NK-92 (cell line): ENCODE results near the gene PNMA3.
"Not testable (repeated sequence)": the region's sequence is repeated elsewhere in the genome, so short reads cannot be mapped to it uniquely, and the experiment has no call there.

Experiments
- DNase-seq: peaks from one replicate; lab custom pipeline; 2025; ENCODE audit not compliant: unreplicated experiment; lab: John Stamatoyannopoulos, UW

PNMA3 gene, protein sequence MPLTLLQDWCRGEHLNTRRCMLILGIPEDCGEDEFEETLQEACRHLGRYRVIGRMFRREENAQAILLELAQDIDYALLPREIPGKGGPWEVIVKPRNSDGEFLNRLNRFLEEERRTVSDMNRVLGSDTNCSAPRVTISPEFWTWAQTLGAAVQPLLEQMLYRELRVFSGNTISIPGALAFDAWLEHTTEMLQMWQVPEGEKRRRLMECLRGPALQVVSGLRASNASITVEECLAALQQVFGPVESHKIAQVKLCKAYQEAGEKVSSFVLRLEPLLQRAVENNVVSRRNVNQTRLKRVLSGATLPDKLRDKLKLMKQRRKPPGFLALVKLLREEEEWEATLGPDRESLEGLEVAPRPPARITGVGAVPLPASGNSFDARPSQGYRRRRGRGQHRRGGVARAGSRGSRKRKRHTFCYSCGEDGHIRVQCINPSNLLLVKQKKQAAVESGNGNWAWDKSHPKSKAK

DNA sequence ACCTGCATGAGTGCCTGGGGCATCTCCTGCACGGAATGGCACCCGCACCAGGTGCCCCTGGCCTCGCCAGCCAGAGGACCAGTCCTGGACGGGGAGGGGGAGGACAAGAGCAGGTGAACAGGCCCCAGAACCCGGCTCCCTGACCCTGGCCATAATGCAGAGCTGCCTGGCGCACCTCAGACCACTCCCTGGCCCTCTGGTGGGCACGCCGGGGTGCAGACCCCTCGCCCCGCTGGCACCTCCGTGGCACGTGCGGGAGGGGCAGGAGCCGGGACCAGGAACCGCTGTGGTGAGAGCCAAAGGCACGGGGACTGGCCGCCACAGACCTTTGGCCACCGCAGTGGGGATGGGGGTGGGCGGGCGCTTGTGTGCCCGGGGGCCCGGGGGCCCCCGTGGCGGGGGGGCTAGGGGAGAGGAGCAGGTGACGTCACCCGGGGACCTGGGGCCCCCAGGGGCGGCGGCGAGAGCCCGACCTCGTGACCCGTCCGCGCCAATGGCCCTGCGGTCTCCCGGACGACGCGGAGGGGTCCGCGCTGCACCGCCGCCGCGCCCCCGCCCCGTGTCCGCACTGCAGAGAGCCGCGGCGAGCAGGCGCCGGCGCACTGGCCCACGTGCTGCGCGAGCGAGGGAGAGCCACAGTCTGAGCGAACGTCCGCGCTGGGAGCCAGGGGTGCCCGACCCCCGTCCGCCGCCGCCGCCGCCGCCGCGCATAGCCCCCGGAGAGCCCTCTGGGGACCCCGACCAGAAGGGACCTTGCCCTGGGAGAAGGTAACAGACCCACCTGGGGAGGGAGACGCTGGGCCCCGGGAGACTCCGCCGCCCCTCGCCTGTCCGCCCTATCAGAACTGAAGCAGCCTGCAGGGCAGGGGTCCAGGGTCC lies at the start of gene PNMA3:
Gene PNMA3, plus strand, starts transcription at position 600 of the 879 bp plus-strand sequence. CDS start 586 bp downstream, outside the sequence.
- DNase-seq: no peak

DNA sequence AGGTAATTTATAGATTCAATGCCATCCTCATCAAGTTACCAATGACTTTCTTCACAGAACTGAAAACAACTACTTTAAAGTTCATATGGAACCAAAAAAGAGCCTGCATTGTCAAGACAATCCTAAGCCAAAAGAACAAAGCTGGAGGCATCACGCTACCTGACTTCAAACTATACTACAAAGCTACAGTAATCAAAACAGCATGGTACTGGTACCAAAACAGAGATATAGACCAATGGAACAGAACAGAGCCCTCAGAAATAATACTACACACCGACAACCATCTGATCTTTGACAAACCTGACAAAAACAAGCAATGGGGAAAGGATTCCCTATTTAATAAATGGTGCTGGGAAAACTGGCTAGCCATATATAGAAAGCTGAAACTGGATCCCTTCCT lies 39.1 kb upstream of the PNMA3 start:
- DNase-seq: not testable (repeated sequence)

DNA sequence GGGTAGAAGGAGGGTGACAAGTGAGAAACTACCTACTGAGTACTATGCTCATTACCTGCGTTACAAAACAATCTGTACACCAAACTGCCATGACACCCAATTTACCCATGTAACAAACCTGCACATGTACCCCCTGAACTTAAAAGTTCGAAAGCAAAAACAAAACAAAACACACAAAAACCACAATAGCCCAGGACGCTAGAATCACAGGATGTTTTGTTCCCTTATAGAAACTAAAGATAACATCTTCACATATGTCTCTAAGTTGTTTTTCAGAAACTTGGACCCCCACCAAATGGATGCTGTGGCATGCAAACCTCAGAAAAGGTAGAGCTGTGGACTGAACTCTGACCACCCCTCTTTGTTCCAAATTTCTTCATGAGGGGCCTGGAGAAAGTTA lies 37.1 kb upstream of the PNMA3 start:
- DNase-seq: no peak

DNA sequence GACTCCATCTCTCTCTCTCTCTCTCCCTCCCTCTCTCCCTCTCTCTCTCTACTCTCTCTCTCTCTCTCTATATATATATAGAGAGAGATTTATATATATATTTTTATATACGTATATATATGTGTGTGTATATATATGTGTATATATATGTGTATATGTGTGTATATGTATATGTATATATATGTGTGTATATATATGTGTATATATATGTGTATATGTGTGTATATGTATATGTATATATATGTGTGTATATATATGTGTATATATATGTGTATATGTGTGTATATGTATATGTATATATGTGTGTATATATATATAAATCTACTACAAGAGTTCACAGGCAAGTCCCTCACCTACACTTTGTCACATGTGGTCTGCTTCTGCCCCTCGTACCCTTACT lies 29.8 kb upstream of the PNMA3 start:
- DNase-seq: not testable (repeated sequence)

DNA sequence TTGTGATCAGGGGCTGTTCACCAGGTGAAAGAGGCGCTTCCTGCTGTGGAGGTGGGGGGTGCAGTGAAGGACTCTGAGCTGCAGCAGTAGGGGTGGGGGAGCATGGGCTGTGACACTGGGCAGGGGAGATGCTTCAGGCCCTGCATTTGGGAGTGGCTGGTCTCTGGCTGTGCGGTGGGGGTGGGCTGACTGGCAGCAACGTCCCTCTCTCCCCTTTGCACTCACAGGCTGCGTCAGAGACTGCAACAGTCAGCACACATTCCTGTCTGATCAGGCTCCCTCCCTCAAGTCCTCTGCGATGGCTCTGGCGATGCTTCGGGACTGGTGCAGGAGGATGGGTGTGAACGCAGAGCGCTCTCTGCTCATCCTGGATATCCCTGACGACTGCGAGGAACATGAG lies 27.8 kb upstream of the PNMA3 start:
- DNase-seq: not testable (repeated sequence)

DNA sequence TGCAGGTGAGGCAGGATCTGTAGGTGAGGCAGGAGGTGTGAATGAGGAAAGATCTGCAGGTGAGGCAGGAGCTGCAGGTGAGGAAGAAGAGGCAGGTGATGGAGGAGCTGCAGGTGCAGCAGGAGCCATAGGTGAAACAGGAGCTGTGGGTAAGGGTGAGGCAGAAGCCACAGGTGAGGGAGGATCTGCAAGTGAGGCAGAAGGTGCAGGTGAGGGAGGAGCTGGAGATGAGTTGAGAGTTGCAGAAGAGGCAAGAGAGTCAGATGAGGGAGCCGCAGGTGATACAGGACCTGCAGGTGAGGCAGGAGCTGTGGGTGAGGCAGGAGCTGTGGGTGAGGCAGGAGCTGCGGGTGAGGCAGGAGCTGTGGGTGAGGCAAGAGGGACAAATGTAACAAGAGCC lies 27.1 kb upstream of the PNMA3 start:
- DNase-seq: no peak

DNA sequence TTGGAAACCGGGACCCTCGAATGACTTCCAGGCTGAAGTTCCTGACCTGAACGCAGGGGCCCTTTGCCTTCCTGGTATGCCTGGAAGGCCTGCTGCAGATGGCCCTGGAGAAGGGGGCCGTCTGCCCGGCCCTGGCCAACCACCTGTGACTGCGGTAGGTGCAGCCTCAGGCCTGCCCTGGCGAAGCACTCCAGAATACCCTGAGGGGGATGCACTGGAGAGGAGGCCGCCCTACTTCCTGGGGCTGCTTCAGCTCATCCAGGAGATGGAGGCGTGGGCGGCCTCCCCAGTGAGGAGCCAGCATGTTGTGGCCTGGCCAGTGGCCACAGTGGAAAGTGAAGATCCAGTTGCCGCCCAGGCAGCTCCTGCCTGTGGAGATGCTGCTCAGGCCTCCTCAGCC lies 26.4 kb upstream of the PNMA3 start:
- no peak for DNase-seq

DNA sequence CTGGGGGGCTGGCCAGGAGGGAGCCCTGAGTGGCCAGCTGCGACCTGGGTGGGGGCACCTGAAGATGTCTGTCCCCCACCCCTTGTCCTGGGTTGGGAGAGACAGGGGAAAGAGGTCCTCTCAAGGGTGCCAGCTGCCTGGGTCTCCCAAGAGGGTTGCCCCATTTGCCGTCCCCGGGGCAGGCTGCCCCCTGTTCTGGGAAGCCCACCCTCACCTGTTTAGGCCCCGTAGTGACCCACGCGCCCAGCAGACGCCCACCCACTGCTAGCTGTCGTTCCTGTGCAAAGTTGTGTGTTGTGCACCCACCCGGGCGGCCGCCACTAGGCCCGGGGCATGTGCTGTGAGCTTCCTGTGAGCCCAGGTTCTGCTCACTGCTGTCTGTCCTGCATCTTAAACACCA lies 25.5 kb upstream of the PNMA3 start:
- no peak for DNase-seq

DNA sequence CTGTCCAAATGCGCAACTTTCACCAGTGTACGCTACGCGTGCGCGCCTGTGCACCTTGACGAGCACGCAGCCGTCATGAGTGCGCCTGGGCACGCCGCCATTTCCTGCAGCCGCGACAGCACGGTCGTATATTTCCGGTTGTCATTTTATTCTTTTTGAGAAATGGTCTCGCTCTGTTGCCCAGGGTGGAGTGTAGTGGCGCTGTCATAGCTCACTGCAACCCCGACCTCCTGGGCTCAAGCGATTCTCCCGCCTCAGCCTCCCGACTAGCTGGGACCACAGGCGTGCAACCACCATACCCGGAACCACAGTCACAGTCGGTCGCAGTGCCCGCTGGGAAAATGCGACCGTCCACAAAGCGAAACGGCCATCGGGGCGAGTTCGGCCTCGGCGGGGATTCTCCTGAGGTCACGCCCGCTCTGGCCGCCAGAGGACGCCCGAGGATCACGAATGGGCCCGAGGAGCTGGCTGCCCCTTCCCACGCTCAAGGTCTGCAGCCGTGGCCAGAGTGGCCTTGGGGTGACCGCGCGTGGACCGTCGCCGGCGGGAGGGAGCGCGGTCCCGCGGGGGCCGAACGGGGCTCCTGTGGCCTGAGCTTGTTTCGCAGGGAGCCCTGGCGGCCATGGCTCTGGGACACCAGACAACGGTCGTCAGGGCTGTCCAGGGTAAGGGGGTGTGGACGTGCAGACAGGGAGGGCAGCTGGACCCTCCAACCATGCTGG lies 23.7 kb upstream of the PNMA3 start:
- DNase-seq: no peak

DNA sequence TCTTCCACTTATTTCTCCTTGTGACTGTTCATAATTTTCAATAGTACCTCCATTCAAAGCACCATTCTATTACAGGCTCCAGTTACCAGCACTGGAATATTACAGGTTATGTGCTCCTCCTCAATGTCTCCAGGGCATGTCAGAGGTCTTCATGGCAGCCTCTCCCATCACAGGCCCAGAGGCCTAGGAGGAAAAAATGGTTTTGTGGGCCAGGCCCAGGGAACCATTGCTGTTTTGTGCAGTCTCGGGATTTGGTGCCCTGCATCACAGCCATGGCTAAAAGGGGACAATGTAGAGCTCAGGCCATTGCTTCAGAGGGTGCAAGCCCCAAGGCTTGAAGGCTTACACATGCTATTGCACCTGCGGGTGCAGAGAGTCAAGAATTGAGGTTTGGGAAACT lies 7.2 kb upstream of the PNMA3 start:
- no peak for DNase-seq

DNA sequence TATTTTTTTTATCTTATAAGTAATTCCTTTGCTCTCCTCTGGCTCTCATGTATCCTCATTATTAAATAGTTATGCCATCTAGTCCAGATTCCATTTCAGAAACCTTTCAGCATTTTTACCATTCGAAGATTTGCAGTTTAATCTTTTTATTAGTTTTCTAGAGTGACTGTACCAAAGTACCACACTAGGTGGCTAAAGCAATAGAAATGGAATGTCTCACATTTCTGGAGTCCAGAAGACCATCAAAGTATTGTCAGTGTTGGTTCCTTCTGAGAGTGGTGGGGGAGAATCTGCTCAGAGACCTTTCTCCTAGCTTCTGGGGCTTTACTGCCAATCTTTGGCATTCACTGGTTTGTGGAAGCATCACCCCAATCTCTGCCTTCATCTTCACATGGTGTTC lies 3.7 kb upstream of the PNMA3 start:
- no peak for DNase-seq

DNA sequence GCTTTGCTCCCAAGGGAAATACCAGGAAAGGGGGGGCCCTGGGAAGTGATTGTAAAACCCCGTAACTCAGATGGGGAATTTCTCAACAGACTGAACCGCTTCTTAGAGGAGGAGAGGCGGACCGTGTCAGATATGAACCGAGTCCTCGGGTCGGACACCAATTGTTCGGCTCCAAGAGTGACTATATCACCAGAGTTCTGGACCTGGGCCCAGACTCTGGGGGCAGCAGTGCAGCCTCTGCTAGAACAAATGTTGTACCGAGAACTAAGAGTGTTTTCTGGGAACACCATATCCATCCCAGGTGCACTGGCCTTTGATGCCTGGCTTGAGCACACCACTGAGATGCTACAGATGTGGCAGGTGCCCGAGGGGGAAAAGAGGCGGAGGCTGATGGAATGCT lies 1.0 kb downstream of the PNMA3 start:
- DNase-seq: no peak

DNA sequence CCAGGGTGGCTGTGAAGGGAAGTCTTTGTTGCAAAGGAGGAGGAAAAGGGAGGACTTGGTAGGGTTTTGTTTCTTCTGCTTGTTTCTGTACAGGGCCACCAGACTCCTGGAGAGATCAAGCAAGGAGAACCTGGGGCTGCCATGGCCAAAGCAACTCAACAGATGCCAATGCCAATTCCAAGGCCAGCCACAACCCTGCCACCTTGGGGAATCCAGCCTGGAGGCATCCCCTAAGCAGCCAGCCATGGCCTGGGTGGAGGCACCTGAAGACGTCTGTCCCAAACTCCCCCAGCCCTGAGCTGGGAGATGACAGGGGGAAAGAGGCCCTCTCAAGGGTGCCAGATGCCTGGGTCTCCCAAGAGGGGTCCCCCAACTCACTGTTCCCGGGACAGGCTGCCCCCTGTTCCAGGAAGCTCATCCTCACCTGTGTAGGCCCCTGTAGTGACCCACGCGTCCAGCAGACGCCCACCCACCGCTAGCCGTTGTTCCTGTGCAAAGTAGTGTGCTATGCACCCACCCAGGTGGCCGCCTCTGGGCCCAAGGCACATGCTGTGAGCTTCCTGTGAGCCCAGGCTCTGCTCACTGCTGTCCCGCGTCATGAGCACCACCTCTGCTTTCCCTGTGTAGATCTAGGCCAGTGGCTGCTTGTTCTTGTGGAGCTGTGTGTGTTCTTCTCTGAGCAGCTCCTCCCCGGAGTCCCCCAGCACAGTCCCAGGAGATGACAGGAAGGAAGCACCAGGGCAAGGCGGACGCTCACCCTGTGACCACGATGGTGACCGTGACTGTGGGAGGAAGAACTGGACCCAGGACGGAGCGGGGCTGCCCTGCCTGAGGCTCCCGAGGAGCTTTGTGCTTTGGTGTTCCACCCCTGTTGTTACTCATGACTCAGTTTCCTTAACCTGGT lies 3.2 kb downstream of the PNMA3 start:
- DNase-seq: no peak

DNA sequence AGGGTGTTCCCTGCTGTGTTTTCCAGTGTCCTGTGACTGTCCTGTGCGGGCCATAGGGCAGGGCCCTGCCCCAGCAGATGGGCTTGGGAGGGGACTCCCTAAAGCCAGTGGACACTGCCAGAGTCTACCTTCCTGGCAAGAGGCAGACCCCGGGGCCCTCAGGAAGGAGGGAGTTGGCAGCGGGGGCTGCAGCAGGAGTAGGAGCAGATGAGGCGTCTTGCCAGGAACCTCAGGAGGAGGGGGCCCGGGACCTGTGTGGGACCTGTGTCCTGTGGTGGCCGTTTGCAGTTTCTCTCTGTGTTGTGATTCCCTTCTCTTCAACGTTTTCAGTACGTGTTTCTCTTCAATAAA lies 3.8 kb downstream of the PNMA3 start:
- DNase-seq: no peak

DNA sequence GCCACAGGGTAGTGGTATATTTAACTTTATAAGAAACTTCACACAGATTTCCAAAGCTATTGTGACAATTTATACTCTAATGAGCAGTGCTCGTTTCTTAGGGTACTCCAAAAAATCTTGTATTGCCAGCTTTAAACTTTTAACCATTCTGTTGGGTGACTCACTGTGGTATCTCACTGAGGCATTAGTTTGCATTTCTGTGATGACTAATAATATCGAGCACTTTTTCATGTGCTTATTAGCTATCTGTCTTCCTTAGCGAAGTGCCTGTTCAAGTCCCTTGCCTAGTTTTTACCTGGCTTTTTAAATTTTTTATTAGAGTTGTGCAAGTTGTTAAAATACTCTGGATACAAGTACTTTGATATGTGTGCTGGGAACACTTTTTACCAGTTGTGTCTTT lies 5.5 kb downstream of the PNMA3 start:
- no peak for DNase-seq

DNA sequence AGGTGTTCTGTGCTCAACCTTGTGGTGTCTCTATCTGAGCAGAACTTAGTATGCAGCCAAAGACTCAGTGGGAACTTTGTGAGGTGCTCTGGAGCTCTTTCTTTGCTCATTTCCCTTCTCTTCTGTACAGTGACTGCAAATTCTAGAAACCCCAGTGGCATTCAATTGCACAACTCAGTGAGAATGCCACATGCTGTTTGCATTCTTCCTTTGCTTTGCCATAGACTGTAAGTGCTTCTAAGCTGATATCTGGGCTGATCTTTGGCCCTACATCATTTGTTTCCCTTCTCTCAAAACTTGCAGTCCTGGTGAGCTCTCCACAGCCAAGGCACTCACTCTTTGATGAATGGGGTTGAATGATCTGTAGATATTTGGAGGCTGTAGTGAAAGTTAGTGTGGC lies 7.0 kb downstream of the PNMA3 start:
- DNase-seq: no peak

DNA sequence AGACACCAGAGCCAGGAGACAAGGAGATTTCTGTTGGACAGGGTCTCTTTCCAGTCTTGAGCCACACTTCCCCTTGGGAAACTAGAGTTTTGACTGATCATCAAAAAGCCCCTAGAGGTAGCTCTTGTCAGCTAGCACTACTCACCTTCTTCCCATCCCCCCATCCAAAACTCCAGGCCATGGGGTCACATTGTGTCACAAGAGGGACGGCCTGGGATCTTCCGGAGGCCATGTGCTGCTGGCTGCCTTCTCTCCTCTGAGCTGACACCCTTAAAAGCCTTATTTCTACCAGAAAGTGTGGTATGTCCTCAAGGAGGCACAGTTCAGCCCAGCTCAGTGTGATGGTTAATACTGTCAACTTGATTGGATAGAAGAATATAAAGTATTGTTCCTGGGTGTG lies 7.8 kb downstream of the PNMA3 start:
- DNase-seq: no peak

DNA sequence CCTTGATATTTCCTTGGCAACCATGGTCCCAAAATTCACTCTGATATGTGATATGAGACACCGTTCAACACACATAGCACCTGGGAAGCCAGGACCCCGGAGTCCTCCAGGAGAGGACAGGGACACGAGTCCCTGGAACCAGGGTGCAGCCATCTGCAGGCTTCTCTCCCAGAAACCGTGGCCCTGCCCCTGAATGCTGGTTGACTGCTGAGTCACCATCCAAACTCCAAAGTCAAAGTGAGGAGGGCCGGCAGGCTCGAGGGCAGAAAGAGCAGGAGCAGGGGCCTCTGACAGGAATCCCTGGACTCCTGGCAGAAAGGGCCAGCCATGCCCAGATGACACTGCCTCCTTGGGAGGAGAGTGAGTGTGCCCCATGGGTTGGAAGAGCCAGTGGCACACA lies 9.1 kb downstream of the PNMA3 start:
- DNase-seq: no peak

DNA sequence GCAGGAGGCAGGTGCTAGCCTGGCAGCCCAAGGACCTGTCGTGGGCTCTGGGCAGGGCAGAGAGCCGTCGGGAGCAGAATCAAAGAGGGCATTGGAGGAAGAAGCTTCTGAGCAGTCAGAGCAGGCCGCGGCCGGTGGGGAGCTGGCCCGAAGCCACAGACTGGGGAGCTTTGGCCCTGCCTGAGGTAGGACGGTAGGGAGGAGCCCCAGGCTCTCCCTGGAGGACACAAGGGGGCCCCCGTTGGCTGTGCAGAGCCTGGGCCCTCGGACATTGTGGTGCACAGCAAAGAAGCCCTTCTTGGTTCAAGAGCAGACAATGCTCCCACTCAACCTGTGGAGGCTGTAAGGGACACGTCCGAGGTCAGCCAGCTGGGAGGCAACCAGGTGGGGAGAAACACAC lies 10.1 kb downstream of the PNMA3 start:
- DNase-seq: not testable (repeated sequence)

DNA sequence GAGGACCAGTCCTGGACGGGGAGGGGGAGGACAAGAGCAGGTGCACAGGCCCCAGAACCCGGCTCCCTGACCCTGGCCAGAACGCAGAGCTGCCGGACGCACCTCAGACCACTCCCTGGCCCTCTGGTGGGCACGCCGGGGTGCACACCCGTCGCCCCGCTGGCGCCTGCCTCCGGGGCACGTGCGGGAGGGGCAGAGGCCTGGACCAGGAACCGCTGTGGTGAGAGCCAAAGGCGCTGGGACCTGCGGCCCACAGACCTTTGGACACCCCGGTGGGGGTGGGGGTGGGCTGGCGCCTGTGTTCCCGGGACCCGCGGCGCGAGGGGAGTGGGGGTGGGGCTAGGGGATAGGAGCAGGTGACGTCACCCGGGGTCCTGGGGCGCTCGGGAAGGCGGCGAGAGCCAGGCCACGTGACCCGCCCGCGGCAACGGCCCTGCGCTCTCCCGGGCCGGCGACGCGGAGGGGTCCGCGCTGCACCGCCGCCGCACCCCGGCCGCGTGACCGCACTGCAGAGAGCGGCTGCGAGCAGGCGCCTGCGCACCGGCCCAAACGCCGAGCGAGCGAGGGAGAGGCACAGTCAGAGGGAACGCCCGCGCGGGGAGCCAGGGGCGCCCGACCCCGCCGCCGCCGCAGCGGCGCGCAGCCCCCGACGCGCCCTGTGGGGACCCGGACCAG lies 15.8 kb downstream of the PNMA3 start, which contains the start of gene PNMA6A:
Gene PNMA6A, plus strand, starts transcription at position 546 of the 675 bp plus-strand sequence. CDS start 609 bp downstream, outside the sequence.
- DNase-seq: not testable (repeated sequence)
